HepG2 (cell line): Measurements from ENCODE around the gene ZSCAN2. TPM values are rescaled to one million over a fixed set of nuclear protein-coding genes. Genes with fewer than 3 reads are reported as not detected.

Experiments used
- CBX5 ChIP-seq: sonication (generic); formaldehyde crosslinking; IDR thresholded peaks from 2 replicates; pipeline ENCODE4 v1.4.0; 2020; ENCODE audit warnings: missing genetic modification reagents, borderline replicate concordance
- FOXJ3 ChIP-seq: sonication (generic); formaldehyde crosslinking; IDR thresholded peaks from 2 replicates; pipeline ENCODE4 v1.4.0; 2020; ENCODE audit warnings: missing genetic modification reagents, mild to moderate bottlenecking, borderline replicate concordance
- GATA4 ChIP-seq: sonication (generic); IDR thresholded peaks from 2 replicates; pipeline ENCODE4 v1.6.1; 2016; ENCODE audit warnings: antibody characterized with exemption, low read depth, borderline replicate concordance
- HOXA7 ChIP-seq: sonication (generic); formaldehyde crosslinking; IDR thresholded peaks from 2 replicates; pipeline ENCODE4 v1.8.1; 2022; ENCODE audit warnings: mild to moderate bottlenecking, missing genetic modification reagents, moderate library complexity
- JUN ChIP-seq: sonication (generic); formaldehyde crosslinking; IDR thresholded peaks from 2 replicates; pipeline ENCODE4 v1.4.0; 2020; ENCODE audit warnings: mild to moderate bottlenecking, missing genetic modification reagents
- TBX2 ChIP-seq: sonication (generic); formaldehyde crosslinking; IDR thresholded peaks from 2 replicates; pipeline ENCODE4 v1.5.0; 2020; ENCODE audit warnings: missing genetic modification reagents, mild to moderate bottlenecking, borderline replicate concordance
- ZNF225 ChIP-seq: sonication (generic); formaldehyde crosslinking; IDR thresholded peaks from 2 replicates; pipeline ENCODE4 v1.4.0; 2020; ENCODE audit warnings: mild to moderate bottlenecking, missing genetic modification reagents
- ZNF383 ChIP-seq: sonication (generic); formaldehyde crosslinking; IDR thresholded peaks from 2 replicates; pipeline ENCODE4 v1.4.0; 2020; ENCODE audit warnings: missing genetic modification reagents, mild to moderate bottlenecking, borderline replicate concordance
- ZNF572 ChIP-seq: sonication (generic); formaldehyde crosslinking; IDR thresholded peaks from 2 replicates; pipeline ENCODE4 v1.5.1; 2020; ENCODE audit warnings: mild to moderate bottlenecking, missing genetic modification reagents
- ZNF747 ChIP-seq: sonication (generic); formaldehyde crosslinking; IDR thresholded peaks from 2 replicates; pipeline ENCODE4 v1.8.1; 2023; ENCODE audit warnings: missing genetic modification reagents, mild to moderate bottlenecking, borderline replicate concordance
- ZNF891 ChIP-seq: sonication (generic); formaldehyde crosslinking; IDR thresholded peaks from 2 replicates; pipeline ENCODE4 v1.5.0; 2020; ENCODE audit warnings: mild to moderate bottlenecking, missing genetic modification reagents
- polyA plus RNA-seq, 8 experiments: library from polyadenylated mRNA; depleted of rRNA in 3 of 8; stranded (reverse) in 7 of 8; unstranded in 1 of 8; fragments of >200 nt; fragmentation: Illumina TruSeq in 4 of 8; extraction: Trizol in 4 of 8; gene quantifications; 2 replicates each; pipeline versions ENCODE4 v1.2.1 to v1.2.3, GENCODE V29; 2011 to 2016; ENCODE audit warnings: low read depth in 4 of 8, missing spikeins in 1 of 8, mixed read lengths in 1 of 8; ENCODE audit not compliant: insufficient read depth in 1 of 8
- total RNA-seq, 5 experiments: library from RNA; depleted of rRNA; stranded (reverse); fragments of >200 nt; fragmentation: Illumina TruSeq; extraction: Trizol; gene quantifications; 2 replicates each; pipeline ENCODE4 v1.2.3, GENCODE V29; 2016; ENCODE audit warnings: low read depth in 1 of 5
- TF ChIP-seq, protein P1 (sequence below): sonication (generic); formaldehyde crosslinking; IDR thresholded peaks from 2 replicates; pipeline ENCODE4 v1.8.0; 2023; ENCODE audit warnings: mild to moderate bottlenecking, missing genetic modification reagents
- TF ChIP-seq, protein P2 (sequence below): sonication (generic); formaldehyde crosslinking; IDR thresholded peaks from 2 replicates; pipeline ENCODE4 v1.8.0; 2022; ENCODE audit warnings: mild to moderate bottlenecking, missing genetic modification reagents
- TF ChIP-seq, protein P3 (sequence below): conservative IDR thresholded peaks from 2 replicates; pipeline ENCODE4 v1.6.1; 2018; ENCODE audit warnings: missing genetic modification reagents
- TF ChIP-seq, protein P4 (sequence below), 2 experiments: sonication (generic) in 1 of 2; formaldehyde crosslinking in 1 of 2; IDR thresholded peaks; 2 replicates each; pipeline versions ENCODE4 v1.4.0 to v1.6.1; 2016 to 2020; ENCODE audit warnings: borderline replicate concordance in 1 of 2, low read depth in 1 of 2, mild to moderate bottlenecking in 1 of 2, missing genetic modification reagents in 1 of 2
- TF ChIP-seq, protein P5 (sequence below): IDR thresholded peaks from 2 replicates; pipeline ENCODE4 v1.6.1; 2012; ENCODE audit warnings: low read depth, low read length, improper control_type of control experiment
- TF ChIP-seq, protein P6 (sequence below): sonication (generic); formaldehyde crosslinking; IDR thresholded peaks from 2 replicates; pipeline ENCODE4 v1.8.0; 2022; ENCODE audit warnings: missing genetic modification reagents, low read depth, mild to moderate bottlenecking, borderline replicate concordance

The ZSCAN2 gene
- total and polyA plus RNA-seq, 2 of the 13 experiments (the other 11 are each of a cell fraction or from before 2014, with no cell fraction given) = 11.4 to 21.5 TPM

DNA sequence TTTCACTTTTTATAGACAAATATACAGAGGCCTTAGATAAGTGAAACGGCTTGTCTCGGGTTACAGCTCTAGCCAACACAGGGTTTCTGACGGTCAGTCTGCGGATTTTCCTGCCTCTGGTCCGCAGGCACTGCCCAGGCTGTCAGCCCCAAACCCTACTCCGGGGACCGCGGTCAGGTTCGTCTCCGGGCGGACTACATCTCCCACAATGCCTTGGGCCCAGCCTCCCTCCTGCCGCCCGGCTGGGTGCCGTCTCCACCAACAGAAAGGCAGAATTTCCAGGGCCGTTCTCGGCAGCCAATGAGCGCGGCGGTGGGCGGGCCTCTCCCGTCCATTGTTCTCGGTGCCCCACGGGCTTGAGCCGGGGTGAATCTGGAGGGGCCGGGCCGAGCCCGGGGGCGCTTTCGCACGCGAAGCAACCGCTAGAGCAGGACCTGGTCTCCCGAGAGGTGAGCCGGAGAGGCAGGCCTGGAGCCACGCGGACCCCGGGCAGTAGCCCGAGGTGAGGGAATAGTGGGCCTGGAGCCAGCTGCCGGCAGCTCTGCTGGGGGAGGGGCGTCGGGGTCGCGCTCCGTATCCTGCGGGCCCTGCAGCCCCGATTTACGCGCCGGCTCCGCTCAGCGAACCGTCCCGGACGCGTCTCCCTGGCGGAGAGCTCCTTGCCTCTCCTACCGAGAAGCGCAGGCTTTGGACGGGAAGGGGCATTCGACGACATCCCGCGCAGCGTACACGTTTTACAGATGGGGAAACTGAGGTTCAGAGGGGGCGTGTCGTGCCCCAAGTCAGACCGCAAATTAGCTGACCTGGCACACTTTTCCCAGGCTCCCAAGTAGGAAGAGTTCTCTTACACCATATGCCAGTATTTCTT lies at the start of gene ZSCAN2 (continued):
- no peak for TF ChIP-seq ZNF383 (CRISPR knock-in tag)
- TF ChIP-seq, protein P1, sequence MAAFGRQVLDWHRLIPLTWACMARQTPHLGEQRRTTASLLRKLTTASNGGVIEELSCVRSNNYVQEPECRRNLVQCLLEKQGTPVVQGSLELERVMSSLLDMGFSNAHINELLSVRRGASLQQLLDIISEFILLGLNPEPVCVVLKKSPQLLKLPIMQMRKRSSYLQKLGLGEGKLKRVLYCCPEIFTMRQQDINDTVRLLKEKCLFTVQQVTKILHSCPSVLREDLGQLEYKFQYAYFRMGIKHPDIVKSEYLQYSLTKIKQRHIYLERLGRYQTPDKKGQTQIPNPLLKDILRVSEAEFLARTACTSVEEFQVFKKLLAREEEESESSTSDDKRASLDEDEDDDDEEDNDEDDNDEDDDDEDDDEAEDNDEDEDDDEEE (CRISPR knock-in tag) = peak; percentile 75; the same call in 1 of the 2 replicates
- TF ChIP-seq, protein P2, sequence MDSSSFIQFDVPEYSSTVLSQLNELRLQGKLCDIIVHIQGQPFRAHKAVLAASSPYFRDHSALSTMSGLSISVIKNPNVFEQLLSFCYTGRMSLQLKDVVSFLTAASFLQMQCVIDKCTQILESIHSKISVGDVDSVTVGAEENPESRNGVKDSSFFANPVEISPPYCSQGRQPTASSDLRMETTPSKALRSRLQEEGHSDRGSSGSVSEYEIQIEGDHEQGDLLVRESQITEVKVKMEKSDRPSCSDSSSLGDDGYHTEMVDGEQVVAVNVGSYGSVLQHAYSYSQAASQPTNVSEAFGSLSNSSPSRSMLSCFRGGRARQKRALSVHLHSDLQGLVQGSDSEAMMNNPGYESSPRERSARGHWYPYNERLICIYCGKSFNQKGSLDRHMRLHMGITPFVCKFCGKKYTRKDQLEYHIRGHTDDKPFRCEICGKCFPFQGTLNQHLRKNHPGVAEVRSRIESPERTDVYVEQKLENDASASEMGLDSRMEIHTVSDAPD (CRISPR knock-in tag) = no peak
- TF ChIP-seq ZNF225 (CRISPR knock-in tag) = 0 out of 2 replicates have a peak, but pooled peaks have one; percentile 59
- TF ChIP-seq JUN (CRISPR knock-in tag) = no peak
- no peak for TF ChIP-seq GATA4
- TF ChIP-seq, protein P3, sequence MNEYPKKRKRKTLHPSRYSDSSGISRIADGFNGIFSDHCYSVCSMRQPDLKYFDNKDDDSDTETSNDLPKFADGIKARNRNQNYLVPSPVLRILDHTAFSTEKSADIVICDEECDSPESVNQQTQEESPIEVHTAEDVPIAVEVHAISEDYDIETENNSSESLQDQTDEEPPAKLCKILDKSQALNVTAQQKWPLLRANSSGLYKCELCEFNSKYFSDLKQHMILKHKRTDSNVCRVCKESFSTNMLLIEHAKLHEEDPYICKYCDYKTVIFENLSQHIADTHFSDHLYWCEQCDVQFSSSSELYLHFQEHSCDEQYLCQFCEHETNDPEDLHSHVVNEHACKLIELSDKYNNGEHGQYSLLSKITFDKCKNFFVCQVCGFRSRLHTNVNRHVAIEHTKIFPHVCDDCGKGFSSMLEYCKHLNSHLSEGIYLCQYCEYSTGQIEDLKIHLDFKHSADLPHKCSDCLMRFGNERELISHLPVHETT (CRISPR knock-in tag) = no peak
- TF ChIP-seq ZNF891 (CRISPR knock-in tag) = peak; percentile 75
- no peak for TF ChIP-seq FOXJ3
- TF ChIP-seq, protein P4, sequence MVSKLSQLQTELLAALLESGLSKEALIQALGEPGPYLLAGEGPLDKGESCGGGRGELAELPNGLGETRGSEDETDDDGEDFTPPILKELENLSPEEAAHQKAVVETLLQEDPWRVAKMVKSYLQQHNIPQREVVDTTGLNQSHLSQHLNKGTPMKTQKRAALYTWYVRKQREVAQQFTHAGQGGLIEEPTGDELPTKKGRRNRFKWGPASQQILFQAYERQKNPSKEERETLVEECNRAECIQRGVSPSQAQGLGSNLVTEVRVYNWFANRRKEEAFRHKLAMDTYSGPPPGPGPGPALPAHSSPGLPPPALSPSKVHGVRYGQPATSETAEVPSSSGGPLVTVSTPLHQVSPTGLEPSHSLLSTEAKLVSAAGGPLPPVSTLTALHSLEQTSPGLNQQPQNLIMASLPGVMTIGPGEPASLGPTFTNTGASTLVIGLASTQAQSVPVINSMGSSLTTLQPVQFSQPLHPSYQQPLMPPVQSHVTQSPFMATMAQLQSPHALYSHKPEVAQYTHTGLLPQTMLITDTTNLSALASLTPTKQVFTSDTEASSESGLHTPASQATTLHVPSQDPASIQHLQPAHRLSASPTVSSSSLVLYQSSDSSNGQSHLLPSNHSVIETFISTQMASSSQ (IDR thresholded peaks at IDR 0.05; ENCODE audit: low read depth) = no peak
- TF ChIP-seq, protein P4 (CRISPR knock-in tag; IDR thresholded peaks at IDR 0.05; ENCODE audit: borderline replicate concordance) = peak; percentile 20; the same call in 1 of the 2 replicates
- TF ChIP-seq, protein P5, sequence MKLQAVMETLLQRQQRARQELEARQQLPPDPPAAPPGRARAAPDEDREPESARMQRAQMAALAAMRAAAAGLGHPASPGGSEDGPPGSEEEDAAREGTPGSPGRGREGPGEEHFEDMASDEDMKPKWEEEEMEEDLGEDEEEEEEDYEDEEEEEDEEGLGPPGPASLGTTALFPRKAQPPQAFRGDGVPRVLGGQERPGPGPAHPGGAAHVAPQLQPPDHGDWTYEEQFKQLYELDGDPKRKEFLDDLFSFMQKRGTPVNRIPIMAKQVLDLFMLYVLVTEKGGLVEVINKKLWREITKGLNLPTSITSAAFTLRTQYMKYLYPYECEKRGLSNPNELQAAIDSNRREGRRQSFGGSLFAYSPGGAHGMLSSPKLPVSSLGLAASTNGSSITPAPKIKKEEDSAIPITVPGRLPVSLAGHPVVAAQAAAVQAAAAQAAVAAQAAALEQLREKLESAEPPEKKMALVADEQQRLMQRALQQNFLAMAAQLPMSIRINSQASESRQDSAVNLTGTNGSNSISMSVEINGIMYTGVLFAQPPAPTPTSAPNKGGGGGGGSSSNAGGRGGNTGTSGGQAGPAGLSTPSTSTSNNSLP = no peak
- TF ChIP-seq HOXA7 (CRISPR knock-in tag) = no peak
- TF ChIP-seq ZNF747 (CRISPR knock-in tag) = no peak
- TF ChIP-seq, protein P6, sequence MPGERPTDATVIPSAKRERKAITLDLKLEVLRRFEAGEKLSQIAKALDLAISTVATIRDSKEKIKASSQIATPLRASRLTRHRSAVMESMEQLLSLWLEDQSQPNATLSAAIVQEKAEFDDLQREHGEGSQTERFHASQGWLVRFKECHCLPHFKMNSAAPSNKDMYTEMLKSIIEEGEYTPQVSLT (CRISPR knock-in tag) = no peak
- no peak for TF ChIP-seq ZNF572 (CRISPR knock-in tag)
- TF ChIP-seq TBX2 (CRISPR knock-in tag) = peak; percentile 34
- no peak for TF ChIP-seq CBX5 (CRISPR knock-in tag)
